ENCODE results near the gene SEPTIN1.
A peak's percentile ranks its signal among the peaks of the same experiment; 100 is the strongest.
"Not testable (repeated sequence)": the region's sequence is repeated elsewhere in the genome, so short reads cannot be mapped to it uniquely, and the experiment has no call there.

Gene SEPTIN1

DNA sequence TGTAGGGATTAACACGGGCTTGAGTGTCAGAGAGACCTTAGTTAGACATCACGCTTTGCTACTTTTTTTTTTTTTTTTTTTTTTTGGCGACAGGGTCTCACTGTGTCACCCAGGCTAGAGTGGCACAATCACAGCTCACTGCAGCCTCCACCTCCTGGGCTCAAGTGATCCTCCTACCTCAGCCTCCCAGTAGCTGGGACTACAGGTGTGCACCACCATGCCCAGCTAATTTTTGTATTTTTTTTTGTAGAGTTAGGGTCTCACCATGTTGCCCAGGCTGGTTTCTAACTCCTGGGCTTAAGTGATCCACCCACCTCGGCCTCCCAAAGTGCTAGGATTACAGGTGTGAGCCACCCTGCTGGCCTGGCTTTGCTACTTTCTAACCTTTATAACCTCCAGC is 14.3 kb upstream of the SEPTIN1 start:
- H3K27ac Mint-ChIP-seq: peak overlapping the region in 1 of 2 donors; percentile 62

DNA sequence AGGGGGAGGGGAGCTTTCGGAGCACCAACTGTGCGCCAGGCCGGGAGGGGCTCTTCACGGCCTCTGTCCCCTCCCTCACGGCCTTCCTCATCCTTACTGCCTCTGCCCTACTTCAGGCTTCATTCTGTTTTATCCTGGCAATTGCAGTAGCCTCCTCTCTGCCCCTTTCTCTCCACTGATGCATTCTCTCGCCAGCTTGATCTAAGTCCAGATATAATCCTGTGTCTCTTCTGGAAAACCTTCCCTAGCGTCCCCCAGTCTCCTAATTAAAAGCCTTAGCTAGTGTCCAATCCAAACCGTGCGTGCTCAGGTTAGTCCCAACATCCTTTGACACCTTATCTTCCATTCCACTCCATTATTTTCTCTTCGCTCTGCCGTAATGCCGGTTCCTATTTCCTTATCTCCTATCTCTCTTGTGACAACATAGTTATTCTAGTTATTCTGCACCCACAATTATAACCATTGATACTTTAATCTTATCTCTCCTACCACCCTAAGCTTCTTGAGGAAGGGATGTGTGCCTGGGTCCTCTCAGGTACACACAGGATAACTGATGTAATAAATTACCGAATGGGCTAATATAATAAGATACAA is 13.7 kb upstream of the SEPTIN1 start:
- Mint-ChIP-seq H3K27me3 (no peaks in the 10 kb centered on the region), H3K4me1 (ENCODE audit: low read depth in 2 of 2) (peaks cover 29 to 33% of the 10 kb centered on the region in 2 donors), H3K27ac (peak overlapping the region in 1 of 2 donors; percentile 70), H3K4me3 (peak overlapping the region; percentile 67 to 83), H3K36me3 (ENCODE audit: insufficient read depth) (peaks cover 14% of the 10 kb centered on the region), H3K9me3 (no peaks in the 10 kb centered on the region)
- ATAC-seq (replicated peaks): no peak
- DNase-seq: no peak

More for the DNA sequence above, 14.3 kb upstream of the SEPTIN1 start:
- H3K4me3 Mint-ChIP-seq: peak overlapping the region; percentile 67 to 83
- DNase-seq; H3K9me3 Mint-ChIP-seq; ATAC-seq (replicated peaks); H3K27me3 Mint-ChIP-seq: not testable (repeated sequence)
- H3K36me3 Mint-ChIP-seq (ENCODE audit: insufficient read depth): peaks cover 16% of the 10 kb centered on the region
- H3K4me1 Mint-ChIP-seq (ENCODE audit: low read depth in 2 of 2): peaks cover 29 to 36% of the 10 kb centered on the region in 2 donors

DNA sequence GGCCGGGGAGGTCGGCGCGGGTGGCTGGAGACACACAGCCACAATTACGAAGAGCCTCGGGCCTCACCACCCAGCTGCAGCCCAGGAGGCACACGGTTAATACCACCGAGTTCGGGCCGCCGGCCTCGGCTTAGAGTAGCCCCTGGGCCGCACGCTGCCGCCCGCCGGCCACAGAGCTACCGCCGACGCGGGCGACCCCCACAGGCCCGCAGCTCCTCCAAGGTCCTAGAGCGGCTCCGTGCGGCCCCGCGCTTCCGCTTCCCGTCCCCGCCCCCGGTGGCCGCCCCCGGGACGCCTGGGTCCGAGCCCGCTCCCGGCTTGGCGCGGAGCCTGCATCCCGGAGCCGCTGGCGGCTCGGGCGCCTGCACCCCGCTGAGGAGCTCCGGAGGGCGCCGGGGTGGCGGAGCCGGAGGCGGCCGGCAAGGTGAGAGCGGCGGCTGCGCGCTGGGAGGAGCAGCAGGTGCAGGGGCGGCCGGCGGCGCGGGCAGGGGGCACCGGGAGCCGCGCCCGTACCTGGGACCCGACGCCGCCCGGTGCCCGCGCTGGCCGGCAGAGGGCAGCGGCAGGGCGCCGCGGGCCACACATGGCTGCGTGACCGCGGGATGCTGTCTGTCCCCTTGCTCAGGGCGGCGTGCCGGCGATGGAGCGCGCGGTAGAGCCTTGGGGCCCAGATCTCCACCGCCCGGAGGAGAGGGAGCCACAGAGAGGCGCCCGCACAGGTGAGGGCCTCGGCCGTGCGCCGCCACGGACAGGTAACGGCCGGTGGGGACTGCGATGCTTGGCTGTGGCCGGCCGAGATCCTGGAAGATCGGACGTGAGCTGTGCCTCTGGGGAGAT is 13.0 kb upstream of the SEPTIN1 start, which contains the start of gene ZNF48:
ZNF48 (plus strand) TSS at position 266 of the 837 bp plus-strand sequence; CDS start at position 641, 375 bp downstream.
- H3K27me3 Mint-ChIP-seq: no peaks in the 10 kb centered on the region
- H3K4me1 Mint-ChIP-seq (ENCODE audit: low read depth in 2 of 2): peaks cover 28 to 30% of the 10 kb centered on the region in 2 donors
- peak within 1 kb of the TSS; percentile 73 to 77 for H3K27ac Mint-ChIP-seq
- ATAC-seq (replicated peaks): peak; percentile 77
- no peaks in the 10 kb centered on the region for H3K9me3 Mint-ChIP-seq
- peak; percentile 31 to 45 (median 43) for DNase-seq
- peaks cover 13% of the 10 kb centered on the region for H3K36me3 Mint-ChIP-seq (ENCODE audit: insufficient read depth)
- peak within 1 kb of the TSS; percentile 67 to 83 for H3K4me3 Mint-ChIP-seq

DNA sequence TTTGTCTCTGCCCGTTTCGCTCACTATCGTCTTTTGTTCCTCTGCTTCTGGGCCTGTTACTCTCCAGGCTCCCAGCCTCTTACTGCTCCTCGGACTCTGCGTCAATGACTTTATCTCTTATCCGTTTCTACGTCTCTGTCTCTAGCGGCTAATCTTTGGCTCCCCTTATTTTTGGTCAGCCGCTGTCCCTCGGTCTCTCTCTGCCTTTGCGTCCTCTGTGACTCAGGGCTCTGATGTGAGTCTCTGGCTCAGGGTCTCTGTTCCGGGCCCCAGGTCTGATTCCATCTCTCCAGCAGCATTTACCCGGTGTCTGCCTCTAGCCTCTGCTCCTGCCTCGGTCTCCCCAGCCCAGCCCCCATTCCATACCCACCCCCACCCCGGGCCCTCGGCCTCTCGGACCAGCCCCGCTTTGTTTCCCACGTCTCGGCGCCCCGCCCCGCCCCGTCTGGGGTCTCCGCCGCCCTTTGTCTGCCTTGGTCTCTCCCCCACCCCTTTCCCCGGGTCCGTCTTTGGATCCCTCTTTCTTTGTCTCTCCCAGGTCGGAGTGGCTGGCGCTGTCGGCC is 12.3 kb upstream of the SEPTIN1 start:
- ATAC-seq (replicated peaks): no peak
- H3K9me3 Mint-ChIP-seq: no peaks in the 10 kb centered on the region

DNA sequence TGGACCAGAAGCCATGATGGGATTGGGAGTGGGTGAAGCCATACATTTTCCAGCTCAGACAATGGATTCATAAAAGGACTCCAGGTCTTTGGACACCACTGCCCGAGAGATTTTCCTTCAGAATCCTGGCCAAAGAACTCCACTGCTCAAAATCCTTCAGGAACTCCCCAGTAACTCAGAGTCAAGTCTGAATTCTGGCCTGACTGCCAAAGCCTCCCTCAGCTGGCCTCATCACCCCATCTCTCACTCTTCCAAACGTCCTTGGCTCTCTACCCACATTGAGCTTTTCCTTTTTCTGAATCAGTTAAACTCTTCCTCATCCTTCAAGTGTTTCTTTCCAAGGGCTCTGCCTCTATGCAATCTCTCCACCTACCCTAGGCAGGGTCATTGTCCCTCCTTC is 1.2 kb upstream of the SEPTIN1 start:
- Mint-ChIP-seq H3K4me1 (ENCODE audit: low read depth in 2 of 2) (peaks cover 38 to 49% of the 10 kb centered on the region in 2 donors), H3K27me3 (no peaks in the 10 kb centered on the region), H3K36me3 (ENCODE audit: insufficient read depth) (peaks cover 20% of the 10 kb centered on the region), H3K9me3 (no peaks in the 10 kb centered on the region), H3K27ac (peak overlapping the region; percentile 97 to 100), H3K4me3 (peak overlapping the region; percentile 97 to 100)
- ATAC-seq (replicated peaks) (no peak), DNase-seq (no peak)

More for the DNA sequence above, 12.3 kb upstream of the SEPTIN1 start:
- H3K36me3 Mint-ChIP-seq (ENCODE audit: insufficient read depth): peaks cover 8% of the 10 kb centered on the region
- H3K4me3 Mint-ChIP-seq: peak overlapping the region; percentile 67 to 83
- DNase-seq: no peak
- peaks cover 23 to 24% of the 10 kb centered on the region in 2 donors for H3K4me1 Mint-ChIP-seq (ENCODE audit: low read depth in 2 of 2)
- peak overlapping the region; percentile 73 to 77 for H3K27ac Mint-ChIP-seq
- H3K27me3 Mint-ChIP-seq: no peaks in the 10 kb centered on the region

DNA sequence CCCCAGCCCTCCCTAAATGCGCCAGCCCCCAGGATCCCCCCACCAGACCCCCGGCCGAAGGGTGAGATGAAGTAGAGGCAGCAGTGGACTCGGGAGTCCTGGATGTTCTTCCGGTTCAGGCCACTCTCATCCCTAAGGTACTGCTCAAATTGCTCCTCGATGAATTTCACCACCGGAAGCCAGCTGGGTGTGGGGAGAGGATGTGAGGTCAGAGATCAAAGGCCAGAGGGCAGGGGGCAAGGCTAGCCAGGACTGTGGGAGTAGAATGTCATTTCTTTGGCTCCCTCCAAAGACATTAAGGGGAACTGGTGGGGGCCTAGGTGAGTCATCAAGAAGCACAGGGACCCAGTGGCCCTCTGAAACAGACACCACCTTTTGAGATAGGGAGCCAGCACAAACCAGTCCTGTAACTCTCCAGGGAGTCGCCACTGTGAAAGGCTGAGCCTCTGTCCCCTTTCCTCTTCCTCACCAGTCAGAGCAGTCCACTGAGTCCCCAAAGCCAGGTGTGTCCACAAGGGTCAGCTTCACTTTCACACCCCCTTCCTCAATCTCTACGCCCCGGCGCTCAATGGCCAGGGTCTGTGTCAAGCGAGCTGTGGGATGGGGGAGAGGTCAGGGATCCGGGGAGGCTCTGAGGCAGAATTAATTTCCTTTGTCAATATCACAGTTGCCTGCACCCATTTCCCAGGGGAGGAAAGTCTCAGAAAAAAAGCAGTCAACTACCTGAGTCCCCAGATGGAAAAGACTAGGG is 895 bp downstream of the SEPTIN1 start:
- ATAC-seq (replicated peaks): no peak
- H3K27me3 Mint-ChIP-seq: no peaks in the 10 kb centered on the region
- peak overlapping the region; percentile 97 to 100 for H3K27ac Mint-ChIP-seq
- no peak for DNase-seq
- peaks cover 29% of the 10 kb centered on the region for H3K36me3 Mint-ChIP-seq (ENCODE audit: insufficient read depth)
- no peaks in the 10 kb centered on the region for H3K9me3 Mint-ChIP-seq
- peaks cover 53 to 63% of the 10 kb centered on the region in 2 donors for H3K4me1 Mint-ChIP-seq (ENCODE audit: low read depth in 2 of 2)
- H3K4me3 Mint-ChIP-seq: peak overlapping the region; percentile 97 to 100

DNA sequence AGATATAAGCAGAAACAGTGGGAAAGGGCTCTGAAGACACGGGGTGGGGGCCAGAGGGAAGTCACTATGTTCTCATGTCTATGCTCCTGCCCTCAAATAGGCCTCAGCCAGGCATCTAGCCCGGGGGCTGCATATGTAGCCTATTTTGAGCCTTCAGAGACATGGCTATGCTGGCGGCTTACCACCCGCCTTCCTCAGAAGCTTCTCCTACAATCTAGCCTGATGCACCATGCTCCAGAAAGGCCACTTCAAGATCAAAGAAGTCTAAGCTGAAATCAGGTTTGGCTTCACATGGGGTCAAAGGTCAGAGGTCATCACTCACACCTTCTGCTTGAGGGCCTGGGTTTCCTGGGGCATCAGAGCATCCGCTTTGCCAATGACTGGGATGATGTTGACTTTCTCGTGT is 1.6 kb downstream of the SEPTIN1 start:
- no peak for DNase-seq
- H3K27ac Mint-ChIP-seq: peak overlapping the region; percentile 97 to 100
- ATAC-seq (replicated peaks): no peak
- peaks cover 29% of the 10 kb centered on the region for H3K36me3 Mint-ChIP-seq (ENCODE audit: insufficient read depth)
- no peaks in the 10 kb centered on the region for H3K27me3 Mint-ChIP-seq
- H3K4me3 Mint-ChIP-seq: peak overlapping the region; percentile 97 to 100
- H3K4me1 Mint-ChIP-seq (ENCODE audit: low read depth in 2 of 2): peaks cover 53 to 63% of the 10 kb centered on the region in 2 donors
- no peaks in the 10 kb centered on the region for H3K9me3 Mint-ChIP-seq

DNA sequence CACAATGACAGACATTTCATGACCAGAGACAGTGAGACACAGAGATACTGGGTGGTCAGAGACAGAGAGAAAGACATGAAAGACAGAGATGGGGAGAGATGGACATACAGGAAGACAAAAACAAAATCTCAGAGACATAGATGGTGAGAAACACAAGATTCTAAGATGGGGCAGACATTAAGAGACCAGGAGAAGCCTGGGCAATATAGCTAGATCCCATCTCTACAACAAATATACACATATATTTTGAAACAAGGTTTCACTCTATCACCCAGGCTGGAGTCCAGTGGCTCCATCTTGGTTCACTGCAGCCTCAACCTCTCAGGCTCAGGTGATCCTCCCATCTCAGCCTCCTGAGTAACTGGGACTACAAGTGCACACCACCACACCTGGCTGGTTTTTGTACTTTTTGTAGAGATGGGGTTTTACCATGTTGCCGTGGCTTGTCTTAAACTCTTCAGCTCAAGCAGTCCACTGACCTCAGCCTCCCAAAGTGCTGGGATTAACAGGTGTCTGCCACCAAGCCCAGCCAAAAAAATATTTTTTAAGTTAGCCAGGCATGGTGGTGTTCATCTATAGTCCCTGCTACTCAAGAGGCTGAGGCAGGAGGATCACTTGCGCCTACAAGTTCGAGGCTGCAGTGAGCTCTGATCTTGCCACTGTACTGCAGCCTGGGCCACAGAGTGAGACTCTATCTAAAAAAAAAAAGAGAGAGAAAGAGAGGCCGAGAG is 2.1 kb downstream of the SEPTIN1 start:
- H3K9me3 Mint-ChIP-seq: no peaks in the 10 kb centered on the region
- H3K27me3 Mint-ChIP-seq: no peaks in the 10 kb centered on the region
- H3K4me1 Mint-ChIP-seq (ENCODE audit: low read depth in 2 of 2): peaks cover 53 to 63% of the 10 kb centered on the region in 2 donors
- H3K27ac Mint-ChIP-seq: peak overlapping the region; percentile 100
- peaks cover 29% of the 10 kb centered on the region for H3K36me3 Mint-ChIP-seq (ENCODE audit: insufficient read depth)
- no peak for ATAC-seq (replicated peaks)
- peak overlapping the region; percentile 97 to 100 for H3K4me3 Mint-ChIP-seq
- DNase-seq: no peak

DNA sequence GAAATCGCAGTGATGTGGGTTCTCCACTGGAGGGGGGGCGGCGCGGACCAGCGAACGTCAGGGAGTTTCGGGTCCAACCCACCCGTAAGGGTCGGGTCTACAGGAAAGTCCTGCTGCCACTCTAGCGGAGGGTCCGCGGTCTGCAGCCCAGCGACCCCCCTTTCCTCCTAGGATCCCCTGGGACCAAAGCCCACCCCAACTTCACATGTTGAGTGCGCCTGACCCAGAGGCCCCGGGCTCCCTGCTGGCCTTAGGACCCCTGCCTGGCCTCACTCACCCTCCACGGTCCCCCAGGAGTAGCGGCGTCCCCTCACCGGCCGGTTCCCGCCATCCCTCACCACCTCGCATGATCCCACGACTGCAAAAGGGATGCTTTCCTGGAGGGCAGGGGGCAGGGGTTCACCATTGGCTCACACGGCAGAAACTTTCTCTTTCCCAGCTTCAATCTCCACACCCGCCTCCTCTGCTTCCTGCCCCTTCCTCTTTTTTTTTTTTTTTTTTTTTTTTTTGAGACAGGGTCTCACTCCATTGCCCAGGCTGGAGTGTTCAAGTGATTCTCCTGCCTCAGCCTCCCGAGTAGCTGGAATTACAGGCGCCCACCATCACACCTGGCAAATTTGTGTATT is 3.1 kb downstream of the SEPTIN1 start:
- peaks cover 53 to 63% of the 10 kb centered on the region in 2 donors for H3K4me1 Mint-ChIP-seq (ENCODE audit: low read depth in 2 of 2)
- H3K36me3 Mint-ChIP-seq (ENCODE audit: insufficient read depth): peaks cover 29% of the 10 kb centered on the region
- ATAC-seq (replicated peaks) (no peak), DNase-seq (no peak)
- peak overlapping the region; percentile 97 to 100 for H3K4me3 Mint-ChIP-seq
- no peaks in the 10 kb centered on the region for H3K27me3 Mint-ChIP-seq
- H3K27ac Mint-ChIP-seq: peak overlapping the region; percentile 100
- H3K9me3 Mint-ChIP-seq: no peaks in the 10 kb centered on the region

DNA sequence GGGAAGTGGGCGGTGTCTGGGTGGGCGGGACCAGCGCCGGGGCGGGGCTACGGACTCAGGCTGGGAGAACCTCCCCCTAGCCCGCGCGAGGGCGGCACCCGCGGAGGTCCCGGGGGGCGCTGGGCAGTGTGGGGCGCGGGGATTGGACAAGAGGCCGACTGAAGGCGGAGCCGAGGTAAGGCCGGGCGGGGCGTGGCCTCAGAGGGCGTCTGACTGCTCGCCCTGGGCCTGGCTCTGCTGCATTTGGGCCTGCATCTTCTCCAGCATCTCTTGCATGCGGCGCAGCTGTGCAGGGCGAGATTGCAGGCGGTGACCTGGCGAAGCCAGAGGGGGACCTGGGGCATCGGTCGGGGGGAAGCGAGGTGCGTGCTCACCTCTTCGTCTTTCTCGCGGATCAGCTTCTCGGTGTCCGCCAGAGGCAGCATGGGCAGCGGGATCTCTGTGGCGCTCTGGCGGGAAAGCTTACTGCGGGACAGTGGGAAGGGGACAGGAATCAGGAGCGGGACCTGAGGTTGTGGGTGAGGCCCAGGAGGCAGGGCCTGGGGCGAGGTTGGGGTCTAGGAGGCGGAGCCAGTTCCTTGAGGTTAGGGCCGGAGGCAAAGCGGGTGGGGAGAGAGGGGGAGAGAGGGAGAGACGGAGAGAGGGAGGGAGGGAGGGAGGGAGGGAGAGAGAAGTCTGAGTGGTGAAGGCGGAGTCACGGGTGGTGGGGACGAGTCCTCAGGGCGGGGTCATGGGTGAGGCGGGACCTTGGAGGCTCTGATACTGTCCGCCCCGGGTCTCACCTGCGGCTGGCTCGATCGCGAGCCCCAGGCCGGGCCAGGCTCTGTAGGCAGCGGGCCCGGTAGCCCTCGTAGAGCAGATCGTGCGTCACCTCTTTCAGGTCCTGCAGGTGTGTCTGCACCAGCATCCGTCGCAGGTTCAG is 3.9 kb downstream of the SEPTIN1 start:
- ATAC-seq (replicated peaks): peak; percentile 76
- Mint-ChIP-seq H3K9me3 (no peaks in the 10 kb centered on the region), H3K4me3 (peak overlapping the region; percentile 97 to 100), H3K4me1 (ENCODE audit: low read depth in 2 of 2) (peaks cover 49 to 58% of the 10 kb centered on the region in 2 donors), H3K36me3 (ENCODE audit: insufficient read depth) (peaks cover 29% of the 10 kb centered on the region), H3K27me3 (no peaks in the 10 kb centered on the region), H3K27ac (peak overlapping the region; percentile 100)
- peak; percentile 98 for DNase-seq

DNA sequence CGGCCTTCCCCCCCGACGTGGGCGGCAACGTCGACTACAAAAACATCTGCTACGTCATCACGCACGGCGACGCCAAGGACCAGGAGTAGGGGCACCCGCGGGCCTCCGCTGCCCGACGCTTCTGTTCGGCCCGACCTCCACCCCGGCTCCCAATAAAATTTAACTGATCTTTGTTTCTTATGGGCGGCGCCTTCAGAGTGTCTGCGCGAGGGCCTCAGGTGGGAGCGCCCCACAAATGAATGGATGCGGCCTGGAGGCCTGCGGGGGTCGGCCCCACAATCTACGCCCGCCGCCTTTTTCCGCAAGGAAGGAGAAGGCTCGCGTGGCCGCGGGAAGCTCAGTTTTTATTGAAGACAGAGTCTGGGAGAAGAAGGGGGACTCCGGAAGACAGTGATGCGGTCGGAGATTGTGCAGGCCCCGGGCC is 4.5 kb downstream of the SEPTIN1 start:
- Mint-ChIP-seq H3K4me1 (ENCODE audit: low read depth in 2 of 2) (peaks cover 42 to 54% of the 10 kb centered on the region in 2 donors), H3K9me3 (no peaks in the 10 kb centered on the region)

More for the DNA sequence above, 4.5 kb downstream of the SEPTIN1 start:
- Mint-ChIP-seq H3K4me3 (peak overlapping the region; percentile 97 to 100), H3K36me3 (ENCODE audit: insufficient read depth) (peaks cover 29% of the 10 kb centered on the region), H3K27me3 (no peaks in the 10 kb centered on the region), H3K27ac (peak overlapping the region; percentile 100)
- DNase-seq (peak; percentile 83 to 86 (median 83)), ATAC-seq (replicated peaks) (peak; percentile 44)

Data from effector memory CD8-positive, alpha-beta T cell (primary cell).